Keratinocyte (primary cell): ENCODE measurements around the gene STUB1. TPM values are rescaled to one million over a fixed set of nuclear protein-coding genes. Genes with fewer than 3 reads are reported as not detected.

Experiments used
- DNase-seq: peaks from one replicate; pipeline ENCODE4 v3.0.0-alpha.2; 2011; ENCODE audit warnings: low read depth, missing footprints, low spot score
- FAIRE-seq: peaks from 2 replicates; lab custom pipeline; 2011; peaks lifted over from hg19 to GRCh38; lab: Jason Lieb, UNC
- H2AFZ ChIP-seq: 2 replicates; pipeline ENCODE4 v1.6.0; 2012; ENCODE audit warnings: low read length, control low read depth, inconsistent platforms; ENCODE audit not compliant: control insufficient read depth
- H3K27ac ChIP-seq: 2 replicates; pipeline ENCODE4 v1.5.1; 2011; ENCODE audit warnings: low read length; ENCODE audit not compliant: control insufficient read depth, insufficient read depth
- H3K27me3 ChIP-seq: 3 replicates; pipeline ENCODE4 v1.6.0; 2011; ENCODE audit warnings: low read length; ENCODE audit not compliant: control insufficient read depth, insufficient read depth; ENCODE audit errors: extremely low read depth
- H3K36me3 ChIP-seq, 2 experiments: 2 replicates in 1 of 2; 3 replicates in 1 of 2; pipeline ENCODE4 v1.5.1; 2011; ENCODE audit warnings: low read length in 2 of 2, mild to moderate bottlenecking in 1 of 2; ENCODE audit not compliant: control insufficient read depth in 2 of 2, insufficient read depth in 2 of 2; ENCODE audit errors: extremely low read depth in 1 of 2
- H3K4me1 ChIP-seq: 3 replicates; pipeline ENCODE4 v1.5.1; 2011; ENCODE audit warnings: low read length; ENCODE audit not compliant: control insufficient read depth, insufficient read depth; ENCODE audit errors: extremely low read depth
- H3K4me2 ChIP-seq: 3 replicates; pipeline ENCODE4 v1.6.0; 2011; ENCODE audit warnings: low read depth, low read length; ENCODE audit not compliant: control insufficient read depth, insufficient read depth; ENCODE audit errors: extremely low read depth
- H3K4me3 ChIP-seq, 3 experiments: fragments of 200-600 bp in 1 of 3; sonication (generic) in 1 of 3; 2 replicates in 2 of 3; 3 replicates in 1 of 3; pipeline ENCODE4 v1.5.1; 2011 to 2016; ENCODE audit warnings: low read length in 3 of 3, mild to moderate bottlenecking in 3 of 3, control low read depth in 2 of 3, inconsistent platforms in 1 of 3, low read depth in 1 of 3, mixed read lengths in 1 of 3, mixed run types in 1 of 3, moderate library complexity in 1 of 3; ENCODE audit not compliant: control insufficient read depth in 2 of 3, insufficient read depth in 2 of 3; ENCODE audit errors: extremely low read depth in 1 of 3
- H3K79me2 ChIP-seq: 2 replicates; pipeline ENCODE4 v1.6.0; 2012; ENCODE audit warnings: low read length; ENCODE audit not compliant: control insufficient read depth, insufficient read depth
- H3K9ac ChIP-seq: 3 replicates; pipeline ENCODE4 v1.6.0; 2011; ENCODE audit warnings: low read length; ENCODE audit not compliant: control insufficient read depth, insufficient read depth; ENCODE audit errors: extremely low read depth
- H3K9me1 ChIP-seq: 3 replicates; pipeline ENCODE4 v1.6.0; 2011; ENCODE audit warnings: low read length; ENCODE audit not compliant: control insufficient read depth, insufficient read depth; ENCODE audit errors: extremely low read depth
- H3K9me3 ChIP-seq: 2 replicates; pipeline ENCODE4 v1.5.1; 2012; ENCODE audit warnings: low read depth, low read length; ENCODE audit not compliant: control insufficient read depth
- H4K20me1 ChIP-seq: 3 replicates; pipeline ENCODE4 v1.6.0; 2011; ENCODE audit warnings: low read length; ENCODE audit not compliant: control insufficient read depth, insufficient read depth; ENCODE audit errors: extremely low read depth
- EZH2 ChIP-seq: IDR thresholded peaks from one replicate; pipeline ENCODE4 v1.6.1; 2012; ENCODE audit warnings: inconsistent platforms, mild to moderate bottlenecking, low read length, moderate library complexity
- dilution Hi-C: fragments of 300-500 bp; cut with MboI; formaldehyde crosslinking; loops from one replicate; pipeline ENCODE4 v1.7.0; 2020; ENCODE audit warnings: low sequenced_read_pairs; ENCODE audit not compliant: extremely low pct_ligation_motif_present
- polyA plus RNA-seq, 5 experiments: library from polyadenylated mRNA; depleted of rRNA in 3 of 5; stranded (reverse) in 3 of 5; stranded (forward) in 1 of 5; unstranded in 1 of 5; fragments of >200 nt; gene quantifications; 1 replicate in 1 of 5; 2 replicates in 3 of 5; 3 replicates in 1 of 5; pipeline versions ENCODE4 v1.2.1 to v1.2.3, GENCODE V29; 2011 to 2012; ENCODE audit warnings: missing spikeins in 2 of 5, low read depth in 1 of 5, low replicate concordance in 1 of 5
- TF ChIP-seq, protein P1 (sequence below), 3 experiments: IDR thresholded peaks in 1 of 3; conservative IDR thresholded peaks in 1 of 3; optimal IDR thresholded peaks in 1 of 3; 2 replicates in 2 of 3; 3 replicates in 1 of 3; pipeline versions ENCODE3 to v1.5.1; 2011; ENCODE audit warnings: low read length in 3 of 3, mild to moderate bottlenecking in 3 of 3, moderate library complexity in 2 of 3, control low read depth in 1 of 3, inconsistent platforms in 1 of 3; ENCODE audit not compliant: insufficient read depth in 2 of 3; ENCODE audit errors: extremely low read depth in 1 of 3

STUB1 gene
- polyA plus RNA-seq, 1 donor (not counting 4 experiments of a cell fraction or from before 2014, with no cell fraction given): 124 TPM

DNA sequence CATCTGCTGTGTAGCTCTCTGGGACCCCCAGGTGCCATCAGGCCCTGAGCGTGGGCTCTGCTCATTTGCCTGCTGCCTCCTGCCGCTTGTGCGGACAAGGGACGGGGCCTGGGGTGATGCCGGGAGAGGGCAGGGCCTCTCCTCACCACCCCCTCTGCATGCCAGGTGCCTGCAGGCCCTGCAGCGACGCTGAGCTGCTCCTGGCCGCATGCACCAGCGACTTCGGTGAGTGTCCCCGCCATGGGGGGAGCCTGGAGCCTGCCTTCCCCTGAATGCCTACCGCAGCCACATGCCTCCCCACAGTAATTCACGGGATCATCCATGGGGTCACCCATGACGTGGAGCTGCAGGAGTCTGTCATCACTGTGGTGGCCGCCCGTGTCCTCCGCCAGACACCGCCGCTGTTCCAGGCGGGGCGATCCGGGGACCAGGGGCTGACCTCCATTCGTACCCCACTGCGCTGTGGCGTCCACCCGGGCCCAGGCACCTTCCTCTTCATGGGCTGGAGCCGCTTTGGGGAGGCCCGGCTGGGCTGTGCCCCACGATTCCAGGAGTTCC, 36.6 kb downstream of the STUB1 start:
- Histone ChIP-seq H3K27ac (no peak overlapping the region), H3K27me3 (no peaks in the 10 kb centered on the region), H3K9me1 (no peaks in the 10 kb centered on the region), H3K4me1 (peaks cover 27% of the 10 kb centered on the region), H3K4me3 (no peak overlapping the region), H2AFZ (no peak overlapping the region), H3K9me3 (no peaks in the 10 kb centered on the region), H3K79me2 (peaks cover 8% of the 10 kb centered on the region), H3K9ac (no peak overlapping the region), H3K4me2 (no peak overlapping the region), H3K36me3 (no peaks in the 10 kb centered on the region), H4K20me1 (peaks cover 8% of the 10 kb centered on the region)
- DNase-seq (no peak), FAIRE-seq (no peak)
- TF ChIP-seq EZH2: no peak
- TF ChIP-seq, protein P1, sequence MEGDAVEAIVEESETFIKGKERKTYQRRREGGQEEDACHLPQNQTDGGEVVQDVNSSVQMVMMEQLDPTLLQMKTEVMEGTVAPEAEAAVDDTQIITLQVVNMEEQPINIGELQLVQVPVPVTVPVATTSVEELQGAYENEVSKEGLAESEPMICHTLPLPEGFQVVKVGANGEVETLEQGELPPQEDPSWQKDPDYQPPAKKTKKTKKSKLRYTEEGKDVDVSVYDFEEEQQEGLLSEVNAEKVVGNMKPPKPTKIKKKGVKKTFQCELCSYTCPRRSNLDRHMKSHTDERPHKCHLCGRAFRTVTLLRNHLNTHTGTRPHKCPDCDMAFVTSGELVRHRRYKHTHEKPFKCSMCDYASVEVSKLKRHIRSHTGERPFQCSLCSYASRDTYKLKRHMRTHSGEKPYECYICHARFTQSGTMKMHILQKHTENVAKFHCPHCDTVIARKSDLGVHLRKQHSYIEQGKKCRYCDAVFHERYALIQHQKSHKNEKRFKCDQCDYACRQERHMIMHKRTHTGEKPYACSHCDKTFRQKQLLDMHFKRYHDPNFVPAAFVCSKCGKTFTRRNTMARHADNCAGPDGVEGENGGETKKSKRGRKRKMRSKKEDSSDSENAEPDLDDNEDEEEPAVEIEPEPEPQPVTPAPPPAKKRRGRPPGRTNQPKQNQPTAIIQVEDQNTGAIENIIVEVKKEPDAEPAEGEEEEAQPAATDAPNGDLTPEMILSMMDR (optimal IDR thresholded peaks at IDR 0.05 in 1 of 3, IDR thresholded peaks at IDR 0.05 in 1 of 3, conservative IDR thresholded peaks at IDR 0.05 in 1 of 3; ENCODE audit: extremely low read depth in 1 of 3, insufficient read depth in 2 of 3, low read length in 3 of 3): no peak
- dilution Hi-C loops: no loop called here

DNA sequence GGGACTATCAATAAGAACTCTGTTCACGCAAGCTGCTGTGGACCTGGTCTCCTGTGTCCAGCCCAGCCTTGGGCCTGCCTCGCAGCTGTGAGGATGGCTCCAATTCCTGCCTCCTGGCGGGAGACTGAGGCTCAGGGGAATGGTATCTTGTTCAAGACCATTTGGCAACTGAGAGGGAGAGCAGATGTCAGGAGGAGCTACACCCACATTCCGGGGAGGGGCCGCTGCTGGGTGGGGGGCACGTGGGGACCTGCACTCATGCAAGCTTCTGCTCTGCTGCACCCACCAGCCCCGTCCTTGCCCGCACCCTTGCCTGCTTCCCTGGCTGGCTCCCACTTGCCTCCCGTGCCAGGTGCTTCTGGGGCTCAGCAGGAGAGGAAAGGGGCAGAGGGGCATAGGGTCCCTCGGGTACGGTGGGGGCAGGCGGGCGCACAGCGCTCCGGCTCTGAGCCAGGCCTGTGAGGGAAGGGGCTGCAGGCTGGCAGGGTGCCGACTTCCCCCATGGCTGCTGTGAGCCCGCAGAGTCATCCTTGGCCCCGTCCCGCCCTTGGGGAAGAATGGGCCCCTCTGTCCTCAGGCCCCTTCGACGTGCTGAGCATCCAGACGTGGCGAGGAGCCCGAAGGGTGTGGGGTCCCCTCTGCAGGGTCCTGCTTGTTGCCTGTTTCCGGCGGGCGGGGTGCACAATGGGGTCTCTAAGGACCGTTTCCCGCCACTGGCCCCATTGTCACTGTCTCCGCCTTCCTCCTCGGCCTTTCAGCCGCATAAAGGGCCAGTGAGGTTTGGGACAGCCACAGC, 37.4 kb downstream of the STUB1 start:
- TF ChIP-seq, protein P1 (optimal IDR thresholded peaks at IDR 0.05 in 1 of 3, IDR thresholded peaks at IDR 0.05 in 1 of 3, conservative IDR thresholded peaks at IDR 0.05 in 1 of 3; ENCODE audit: extremely low read depth in 1 of 3, insufficient read depth in 2 of 3, low read length in 3 of 3): no peak
- TF ChIP-seq EZH2: no peak
- H3K36me3 ChIP-seq: peaks cover 0 to under 1% of the 10 kb centered on the region in 2 experiments
- DNase-seq (no peak), FAIRE-seq (no peak)
- H3K9me1 ChIP-seq: peaks cover 2% of the 10 kb centered on the region
- peaks cover 8% of the 10 kb centered on the region for H3K79me2 ChIP-seq
- no peak overlapping the region for H2AFZ ChIP-seq
- dilution Hi-C loops: no loop called here
- no peak overlapping the region for H3K4me2 ChIP-seq
- H3K9ac ChIP-seq: no peak overlapping the region
- H3K27me3 ChIP-seq: no peaks in the 10 kb centered on the region
- peaks cover 7% of the 10 kb centered on the region for H4K20me1 ChIP-seq
- H3K27ac ChIP-seq: no peak overlapping the region
- no peak overlapping the region for H3K4me3 ChIP-seq
- no peaks in the 10 kb centered on the region for H3K9me3 ChIP-seq
- peaks cover 27% of the 10 kb centered on the region for H3K4me1 ChIP-seq
